ENCODE results near the gene TMEM154.

DNA sequence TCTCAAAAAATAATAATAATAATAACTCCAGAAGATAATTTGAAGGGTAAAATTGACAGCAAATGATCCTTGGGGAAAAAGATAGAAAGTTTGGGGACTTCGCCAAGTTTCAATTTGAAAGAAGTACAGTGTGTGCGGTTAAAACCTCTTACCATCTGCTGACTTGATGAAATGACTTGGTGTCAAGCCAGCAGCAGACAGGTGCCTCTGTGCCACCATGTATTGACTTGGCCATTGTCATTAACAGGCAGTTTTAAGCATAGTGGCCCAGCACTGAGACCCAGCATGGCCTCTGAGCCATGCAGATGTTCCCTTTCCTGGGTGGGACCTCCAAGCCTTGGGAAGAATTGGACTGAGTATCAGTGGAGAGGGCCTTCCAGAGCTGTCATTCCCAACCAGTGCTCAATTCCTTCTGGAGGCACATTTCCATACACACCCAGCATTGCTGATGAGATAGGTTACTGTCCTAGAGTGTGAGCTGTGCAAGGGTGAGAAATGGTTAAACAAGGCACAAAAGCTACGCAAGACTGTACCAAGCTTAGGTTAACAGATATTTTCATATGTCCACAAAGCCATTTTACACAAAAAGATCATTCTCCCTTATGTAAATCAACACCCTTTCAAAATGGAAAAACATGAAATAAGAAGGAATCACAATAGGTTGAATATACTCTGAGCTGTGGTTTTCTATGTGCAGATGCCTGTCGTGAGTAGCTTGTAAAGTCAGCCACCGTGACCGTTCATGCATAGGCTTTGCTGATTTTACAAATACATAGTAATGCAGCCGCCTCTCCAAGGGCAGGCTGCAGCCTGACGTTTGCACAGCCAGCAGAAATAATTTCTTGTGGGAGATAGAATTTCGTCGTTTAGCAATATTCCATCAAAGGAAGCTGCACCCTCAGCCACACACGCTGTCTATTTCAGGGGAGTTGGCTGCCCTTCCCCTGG lies 84.5 kb downstream of the TMEM154 start:
- TF ChIP-seq, protein P1, sequence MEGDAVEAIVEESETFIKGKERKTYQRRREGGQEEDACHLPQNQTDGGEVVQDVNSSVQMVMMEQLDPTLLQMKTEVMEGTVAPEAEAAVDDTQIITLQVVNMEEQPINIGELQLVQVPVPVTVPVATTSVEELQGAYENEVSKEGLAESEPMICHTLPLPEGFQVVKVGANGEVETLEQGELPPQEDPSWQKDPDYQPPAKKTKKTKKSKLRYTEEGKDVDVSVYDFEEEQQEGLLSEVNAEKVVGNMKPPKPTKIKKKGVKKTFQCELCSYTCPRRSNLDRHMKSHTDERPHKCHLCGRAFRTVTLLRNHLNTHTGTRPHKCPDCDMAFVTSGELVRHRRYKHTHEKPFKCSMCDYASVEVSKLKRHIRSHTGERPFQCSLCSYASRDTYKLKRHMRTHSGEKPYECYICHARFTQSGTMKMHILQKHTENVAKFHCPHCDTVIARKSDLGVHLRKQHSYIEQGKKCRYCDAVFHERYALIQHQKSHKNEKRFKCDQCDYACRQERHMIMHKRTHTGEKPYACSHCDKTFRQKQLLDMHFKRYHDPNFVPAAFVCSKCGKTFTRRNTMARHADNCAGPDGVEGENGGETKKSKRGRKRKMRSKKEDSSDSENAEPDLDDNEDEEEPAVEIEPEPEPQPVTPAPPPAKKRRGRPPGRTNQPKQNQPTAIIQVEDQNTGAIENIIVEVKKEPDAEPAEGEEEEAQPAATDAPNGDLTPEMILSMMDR (IDR thresholded peaks at IDR 0.05), result no peak
- TF ChIP-seq POLR2A (IDR thresholded peaks at IDR 0.05) (no peak), EP300 (IDR thresholded peaks at IDR 0.05; ENCODE audit: low read depth) (no peak)

Measured in transverse colon (tissue), 3 donors.